ENCODE data around the gene POLR1E. TPM values are rescaled to one million over a fixed set of nuclear protein-coding genes. Genes with fewer than 3 reads are reported as not detected.

POLR1E gene
- total RNA-seq, 1 experiment from 2014 or later: 31.4 TPM

DNA sequence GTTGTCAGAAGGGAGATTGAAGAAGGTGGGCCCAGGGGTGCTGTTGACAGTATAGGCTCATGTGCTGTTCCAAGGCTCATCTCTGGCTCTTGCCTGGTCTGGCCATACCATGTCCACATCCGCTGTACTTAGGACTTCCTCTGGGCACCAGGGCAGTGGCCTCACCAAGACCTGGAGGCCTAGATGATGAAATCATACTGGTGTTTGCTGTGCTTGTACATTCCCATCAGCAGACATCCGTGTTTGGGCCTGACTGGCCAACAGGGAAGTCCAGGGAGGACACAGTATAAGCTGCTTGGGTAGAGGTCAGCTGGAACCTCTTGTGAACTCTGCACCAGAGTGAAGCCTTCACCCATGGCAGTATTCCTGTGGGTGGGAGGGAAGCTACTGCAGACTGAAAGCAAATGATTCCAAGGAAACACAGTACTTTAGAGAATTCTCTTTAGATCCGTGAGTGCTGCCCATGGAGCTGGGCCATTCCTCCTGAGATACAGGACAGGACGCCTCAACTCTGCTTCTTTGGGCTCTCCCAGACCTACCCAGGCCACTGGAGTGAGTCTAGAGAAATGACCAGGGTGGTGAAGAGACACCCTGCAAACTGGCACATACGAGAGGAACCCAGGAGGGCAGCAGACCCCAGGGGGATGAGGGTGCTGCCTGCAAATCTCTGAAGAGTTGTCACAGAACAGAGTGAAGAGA lies 22.5 kb downstream of the POLR1E start:
- Mint-ChIP-seq H3K4me3 (no peak overlapping the region), H3K9me3 (no peaks in the 10 kb centered on the region), H3K27ac (peak overlapping the region; percentile 72; the same call in 1 of the 2 replicates), H3K4me1 (0 out of 2 replicates have a peak, but pooled peaks cover 3% of the 10 kb centered on the region), H3K27me3 (ENCODE audit: low read depth) (no peaks in the 10 kb centered on the region), H3K36me3 (peaks cover 30% of the 10 kb centered on the region)
- CTCF ChIA-PET: no interaction called here
- POLR2A ChIA-PET: no interaction called here
- no peak for DNase-seq (ENCODE audit: low spot score)
- ATAC-seq: no peak
- TF ChIP-seq FOXK1 (CRISPR knock-in tag; IDR thresholded peaks at IDR 0.05) (no peak), GABPB1 (CRISPR knock-in tag; IDR thresholded peaks at IDR 0.05) (peak; percentile 99), GTF2I (CRISPR knock-in tag; conservative IDR thresholded peaks at IDR 0.05) (no peak), TP53 (CRISPR knock-in tag; IDR thresholded peaks at IDR 0.05) (no peak)
- TF ChIP-seq, protein P1, sequence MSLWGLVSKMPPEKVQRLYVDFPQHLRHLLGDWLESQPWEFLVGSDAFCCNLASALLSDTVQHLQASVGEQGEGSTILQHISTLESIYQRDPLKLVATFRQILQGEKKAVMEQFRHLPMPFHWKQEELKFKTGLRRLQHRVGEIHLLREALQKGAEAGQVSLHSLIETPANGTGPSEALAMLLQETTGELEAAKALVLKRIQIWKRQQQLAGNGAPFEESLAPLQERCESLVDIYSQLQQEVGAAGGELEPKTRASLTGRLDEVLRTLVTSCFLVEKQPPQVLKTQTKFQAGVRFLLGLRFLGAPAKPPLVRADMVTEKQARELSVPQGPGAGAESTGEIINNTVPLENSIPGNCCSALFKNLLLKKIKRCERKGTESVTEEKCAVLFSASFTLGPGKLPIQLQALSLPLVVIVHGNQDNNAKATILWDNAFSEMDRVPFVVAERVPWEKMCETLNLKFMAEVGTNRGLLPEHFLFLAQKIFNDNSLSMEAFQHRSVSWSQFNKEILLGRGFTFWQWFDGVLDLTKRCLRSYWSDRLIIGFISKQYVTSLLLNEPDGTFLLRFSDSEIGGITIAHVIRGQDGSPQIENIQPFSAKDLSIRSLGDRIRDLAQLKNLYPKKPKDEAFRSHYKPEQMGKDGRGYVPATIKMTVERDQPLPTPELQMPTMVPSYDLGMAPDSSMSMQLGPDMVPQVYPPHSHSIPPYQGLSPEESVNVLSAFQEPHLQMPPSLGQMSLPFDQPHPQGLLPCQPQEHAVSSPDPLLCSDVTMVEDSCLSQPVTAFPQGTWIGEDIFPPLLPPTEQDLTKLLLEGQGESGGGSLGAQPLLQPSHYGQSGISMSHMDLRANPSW (CRISPR knock-in tag; conservative IDR thresholded peaks at IDR 0.05; ENCODE audit: low read depth): no peak
- TF ChIP-seq, protein P2, sequence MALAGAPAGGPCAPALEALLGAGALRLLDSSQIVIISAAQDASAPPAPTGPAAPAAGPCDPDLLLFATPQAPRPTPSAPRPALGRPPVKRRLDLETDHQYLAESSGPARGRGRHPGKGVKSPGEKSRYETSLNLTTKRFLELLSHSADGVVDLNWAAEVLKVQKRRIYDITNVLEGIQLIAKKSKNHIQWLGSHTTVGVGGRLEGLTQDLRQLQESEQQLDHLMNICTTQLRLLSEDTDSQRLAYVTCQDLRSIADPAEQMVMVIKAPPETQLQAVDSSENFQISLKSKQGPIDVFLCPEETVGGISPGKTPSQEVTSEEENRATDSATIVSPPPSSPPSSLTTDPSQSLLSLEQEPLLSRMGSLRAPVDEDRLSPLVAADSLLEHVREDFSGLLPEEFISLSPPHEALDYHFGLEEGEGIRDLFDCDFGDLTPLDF (CRISPR knock-in tag; IDR thresholded peaks at IDR 0.05): no peak

DNA sequence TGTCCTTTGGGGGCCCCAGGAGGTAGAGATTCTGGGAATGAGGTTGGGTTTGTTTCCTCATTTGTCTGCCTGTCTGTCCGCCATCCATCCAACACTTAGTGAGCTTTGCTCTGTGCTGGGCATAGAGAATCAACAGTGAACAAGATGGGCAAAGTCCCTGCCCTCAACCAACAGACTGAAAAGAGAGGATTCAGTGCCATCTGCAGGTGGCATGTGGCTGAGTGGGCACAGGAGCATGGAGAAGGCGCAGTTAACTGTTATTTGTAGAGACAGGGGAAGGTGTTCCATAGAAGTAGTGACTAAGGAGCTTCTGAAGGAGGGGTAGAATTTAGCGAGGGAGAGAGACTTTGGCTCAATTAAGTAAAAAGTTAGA lies 23.1 kb downstream of the POLR1E start:
- Mint-ChIP-seq H3K36me3 (peaks cover 25% of the 10 kb centered on the region), H3K4me1 (0 out of 2 replicates have a peak, but pooled peaks cover 3% of the 10 kb centered on the region), H3K4me3 (no peak overlapping the region), H3K27me3 (ENCODE audit: low read depth) (no peaks in the 10 kb centered on the region), H3K9me3 (no peaks in the 10 kb centered on the region), H3K27ac (peak overlapping the region; percentile 72)
- TF ChIP-seq AR (CRISPR knock-in tag; IDR thresholded peaks at IDR 0.05): no peak
- no peak for TF ChIP-seq SMAD3 (CRISPR knock-in tag; IDR thresholded peaks at IDR 0.05; ENCODE audit: borderline replicate concordance)
- TF ChIP-seq HMGA2 (CRISPR knock-in tag; IDR thresholded peaks at IDR 0.05): no peak
- POLR2A ChIA-PET: no interaction called here
- ATAC-seq (no peak), DNase-seq (ENCODE audit: low spot score) (no peak)
- CTCF ChIA-PET: interaction anchor here (1.3 kb wide), 1 partner anchor 98 kb away, joined by 6 read pairs; no protein-coding TSS in a partner anchor

DNA sequence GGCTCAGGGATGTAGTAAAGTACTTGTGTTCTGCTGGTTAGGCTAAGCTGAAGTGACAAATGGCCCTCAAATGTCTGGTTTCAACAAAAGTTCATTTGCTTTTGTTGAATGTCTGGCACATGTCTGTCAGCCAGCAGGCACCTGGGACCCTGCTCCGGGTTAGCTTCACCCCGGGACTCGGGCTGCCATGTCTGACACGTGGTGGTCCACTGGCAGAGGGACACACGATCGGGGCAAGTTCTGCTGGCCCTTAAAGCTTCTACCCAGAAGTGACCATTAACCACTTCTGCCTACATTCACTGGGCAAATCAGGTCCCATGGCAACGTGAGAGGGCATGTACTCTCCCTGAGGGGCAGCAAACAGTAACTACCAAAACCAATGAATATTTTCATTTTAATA lies 23.8 kb downstream of the POLR1E start:
- 0 out of 2 replicates have a peak, but pooled peaks cover 3% of the 10 kb centered on the region for H3K4me1 Mint-ChIP-seq
- no peak overlapping the region for H3K4me3 Mint-ChIP-seq
- no peak for TF ChIP-seq CTCF (IDR thresholded peaks at IDR 0.05)
- ChIA-PET CTCF (interaction anchor here (1.3 kb wide), 1 partner anchor 98 kb away, joined by 6 read pairs; no protein-coding TSS in a partner anchor), POLR2A (interaction anchor here (0.6 kb wide), 1 partner anchor 41 kb away, joined by 4 read pairs; no protein-coding TSS in a partner anchor)
- H3K36me3 Mint-ChIP-seq: peaks cover 21% of the 10 kb centered on the region; the same call in 1 of the 2 replicates
- no peaks in the 10 kb centered on the region for H3K9me3 Mint-ChIP-seq
- ATAC-seq (no peak), DNase-seq (ENCODE audit: low spot score) (no peak)
- no peaks in the 10 kb centered on the region for H3K27me3 Mint-ChIP-seq (ENCODE audit: low read depth)
- H3K27ac Mint-ChIP-seq: no peak overlapping the region

Data from WTC11 (cell line).